Activated naive CD4-positive, alpha-beta T cell treated with Interleukin-2 at 50 U/mL for 16 hours (primary cell): Measurements from ENCODE around the gene UBE2J2.
"Not testable (repeated sequence)": the region's sequence is repeated elsewhere in the genome, so short reads cannot be mapped to it uniquely, and the experiment has no call there.

Experiments used
- DNase-seq: peaks from one replicate; pipeline ENCODE4 v3.0.0-alpha.2; 2020

Gene UBE2J2

DNA sequence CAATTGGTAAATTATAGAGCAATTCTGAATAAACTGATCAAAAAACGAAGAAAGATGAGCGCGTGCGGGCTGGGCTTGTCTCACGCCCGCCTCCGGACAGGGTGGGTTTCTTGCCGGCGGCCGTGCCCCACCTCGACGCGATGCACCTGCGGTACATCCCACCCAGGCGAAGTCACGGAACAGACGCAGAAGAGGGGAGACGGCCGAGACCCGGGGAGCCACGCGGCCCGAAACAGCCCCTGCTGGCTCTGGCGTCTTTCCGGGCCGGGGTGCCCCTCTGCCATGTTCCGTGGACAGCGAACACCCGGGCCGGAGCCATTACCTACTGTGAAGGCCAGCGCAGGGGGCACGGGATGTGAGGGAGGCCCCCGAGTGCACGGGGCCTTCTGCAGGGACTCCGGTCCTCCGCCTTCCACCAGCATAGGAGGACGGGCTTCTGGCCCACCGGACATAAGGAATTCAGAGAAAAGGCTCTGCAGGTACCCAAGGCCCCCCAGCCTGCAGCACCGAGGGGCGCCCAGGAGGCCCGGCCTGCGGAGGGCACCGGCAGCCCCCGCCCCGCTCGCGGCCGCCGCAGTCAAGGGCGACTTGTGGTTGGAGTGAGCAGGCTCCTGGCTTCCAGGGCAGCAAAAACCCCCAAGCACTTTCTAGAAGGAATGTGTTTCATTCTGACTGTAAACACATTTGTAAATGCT lies 19.5 kb downstream of the UBE2J2 start:
- no peak for DNase-seq

DNA sequence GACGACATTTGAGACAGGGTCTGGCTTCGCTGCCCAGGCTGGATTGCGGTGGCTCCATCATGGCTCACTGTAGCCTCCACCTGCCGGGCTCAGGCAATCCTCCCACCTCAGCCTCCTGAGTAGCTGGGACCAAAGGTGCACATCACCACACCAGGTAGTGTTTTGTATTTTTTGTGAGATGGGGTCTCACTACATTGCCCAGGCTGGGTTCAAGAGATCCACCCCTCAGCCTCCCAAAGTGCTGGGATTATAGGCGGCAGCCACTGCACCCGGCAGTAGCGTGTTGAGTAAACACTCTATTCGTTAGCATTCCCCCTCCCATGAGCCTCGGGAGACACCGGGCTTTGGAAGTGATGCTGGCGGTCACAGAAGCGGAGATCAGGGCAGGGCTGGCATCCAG lies 20.3 kb downstream of the UBE2J2 start:
- DNase-seq: no peak

DNA sequence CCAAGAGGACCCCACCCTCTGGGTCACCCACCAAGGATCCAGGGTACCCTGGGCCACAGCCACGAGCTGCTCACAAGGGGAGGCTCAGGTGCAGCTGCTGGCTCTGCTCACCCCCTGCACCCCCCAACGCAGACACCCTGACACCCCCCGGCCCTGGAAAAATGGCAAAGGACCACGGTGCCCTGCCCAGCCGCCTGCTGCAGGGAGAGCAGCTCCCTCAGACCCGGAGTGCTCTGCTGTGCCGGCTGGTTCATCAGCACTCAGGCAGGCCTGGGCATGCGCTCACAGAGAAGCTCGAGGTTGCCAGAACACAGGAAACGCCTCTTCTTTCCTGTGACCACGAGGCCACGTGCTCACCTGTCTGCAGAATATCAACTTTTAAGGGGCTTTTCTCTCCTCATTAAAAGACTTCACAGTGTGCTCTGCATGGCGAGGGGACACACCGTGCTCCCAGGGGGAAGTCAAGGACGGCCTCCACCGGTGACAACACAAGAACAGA lies 22.8 kb downstream of the UBE2J2 start:
- DNase-seq: peak; percentile 69

DNA sequence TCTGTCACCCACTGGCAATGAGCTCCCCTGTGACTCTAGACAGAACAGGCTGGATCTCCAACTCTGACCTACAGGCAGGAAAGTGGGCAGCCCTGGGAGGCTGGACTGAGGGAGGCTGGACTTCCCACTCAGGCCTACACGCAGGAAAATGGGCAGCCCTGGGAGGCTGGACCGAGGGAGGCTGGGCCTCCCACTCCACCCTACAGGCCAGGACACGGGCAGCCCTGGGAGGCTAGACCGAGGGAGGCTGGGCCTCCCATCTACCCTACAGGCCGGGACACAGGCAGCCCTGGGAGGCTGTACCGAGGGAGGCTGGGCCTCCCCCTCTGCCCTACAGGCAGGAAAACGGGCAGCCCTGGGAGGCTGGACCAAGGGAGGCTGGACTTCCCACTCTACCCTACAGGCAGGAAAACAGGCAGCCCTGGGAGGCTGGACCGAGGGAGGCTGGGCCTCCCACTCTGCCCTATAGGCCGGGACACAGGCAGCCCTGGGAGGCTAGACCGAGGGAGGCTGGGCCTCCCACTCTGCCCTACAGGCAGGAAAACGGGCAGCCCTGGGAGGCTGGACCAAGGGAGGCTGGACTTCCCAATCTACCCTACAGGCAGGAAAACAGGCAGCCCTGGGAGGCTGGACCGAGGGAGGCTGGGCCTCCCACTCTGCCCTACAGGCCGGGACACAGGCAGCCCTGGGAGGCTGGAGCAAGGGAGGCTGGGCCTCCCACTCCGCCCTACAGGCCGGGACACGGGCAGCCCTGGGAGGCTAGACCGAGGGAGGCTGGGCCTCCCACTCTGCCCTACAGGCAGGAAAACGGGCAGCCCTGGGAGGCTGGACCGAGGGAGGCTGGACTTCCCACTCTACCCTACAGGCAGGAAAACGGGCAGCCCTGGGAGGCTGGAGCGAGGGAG lies 25.4 kb downstream of the UBE2J2 start:
- DNase-seq: not testable (repeated sequence)

DNA sequence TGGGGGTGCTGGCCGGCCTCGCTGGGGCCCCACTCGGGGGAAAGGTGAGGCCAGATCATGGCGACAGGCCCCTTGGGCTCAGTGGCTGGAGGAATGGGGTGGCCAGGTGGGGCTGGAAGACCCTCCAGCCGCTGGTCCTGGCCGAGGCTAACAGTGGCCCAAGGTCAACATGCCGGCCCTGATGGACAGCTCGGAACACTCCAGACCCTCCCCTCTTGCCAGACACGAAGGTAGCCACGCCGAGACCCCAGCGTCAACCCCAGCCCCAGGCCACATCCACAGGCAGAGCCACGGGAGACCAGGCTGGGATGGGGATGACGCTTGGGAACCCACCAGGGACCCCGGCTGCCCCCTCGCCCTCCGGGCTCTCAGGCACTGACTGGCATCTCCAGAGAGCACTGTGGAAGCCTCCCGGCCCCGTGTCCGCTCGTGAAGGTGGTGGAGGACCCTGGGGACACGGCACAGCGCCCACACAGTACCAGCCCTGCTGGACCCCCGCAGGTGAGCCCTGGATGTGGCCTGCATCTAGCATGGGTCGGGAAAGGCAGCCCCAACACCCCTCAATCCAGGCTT lies 26.2 kb downstream of the UBE2J2 start:
- no peak for DNase-seq

DNA sequence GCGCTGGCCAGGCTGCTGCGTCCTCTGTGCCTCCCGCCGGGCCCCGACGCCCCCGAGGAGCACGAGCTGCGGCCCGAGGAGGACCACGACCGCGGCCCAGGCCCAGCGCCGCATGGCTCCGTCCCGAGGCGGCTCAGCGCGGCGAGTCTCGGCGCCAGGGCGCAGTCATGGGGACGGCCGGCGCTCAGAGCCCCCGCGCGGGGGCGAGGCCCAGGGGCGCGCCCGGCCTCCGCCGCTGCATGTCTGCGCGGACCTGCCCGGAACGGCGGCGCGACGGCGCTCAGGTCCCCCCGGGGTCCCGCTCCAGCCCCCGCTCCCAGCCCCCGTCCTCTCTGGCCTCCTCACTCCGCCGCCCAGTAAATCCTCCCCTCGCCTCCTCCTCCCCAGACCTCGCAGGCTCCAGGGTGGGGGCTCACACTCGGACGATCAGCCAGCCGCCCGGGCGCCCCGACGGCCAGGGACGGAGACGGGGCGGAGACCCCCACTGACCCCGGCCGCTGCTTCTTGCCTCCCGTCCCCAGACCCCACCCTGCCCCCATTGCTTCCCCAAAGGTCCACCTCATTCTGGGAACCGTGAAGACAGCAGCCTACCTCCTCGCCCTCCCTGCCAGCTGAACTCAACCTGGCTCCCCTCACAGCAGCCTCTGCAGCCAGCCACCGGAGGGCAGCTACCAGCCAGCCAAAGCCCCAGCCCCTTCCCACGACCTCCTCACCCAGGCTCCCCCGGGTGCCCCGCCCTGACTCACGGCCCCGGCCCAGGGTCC lies 26.9 kb downstream of the UBE2J2 start, which contains the start of gene C1QTNF12:
C1QTNF12 (minus strand) TSS at position 146 of the 764 bp plus-strand sequence; CDS start at position 114, 32 bp downstream.
- DNase-seq: no peak

DNA sequence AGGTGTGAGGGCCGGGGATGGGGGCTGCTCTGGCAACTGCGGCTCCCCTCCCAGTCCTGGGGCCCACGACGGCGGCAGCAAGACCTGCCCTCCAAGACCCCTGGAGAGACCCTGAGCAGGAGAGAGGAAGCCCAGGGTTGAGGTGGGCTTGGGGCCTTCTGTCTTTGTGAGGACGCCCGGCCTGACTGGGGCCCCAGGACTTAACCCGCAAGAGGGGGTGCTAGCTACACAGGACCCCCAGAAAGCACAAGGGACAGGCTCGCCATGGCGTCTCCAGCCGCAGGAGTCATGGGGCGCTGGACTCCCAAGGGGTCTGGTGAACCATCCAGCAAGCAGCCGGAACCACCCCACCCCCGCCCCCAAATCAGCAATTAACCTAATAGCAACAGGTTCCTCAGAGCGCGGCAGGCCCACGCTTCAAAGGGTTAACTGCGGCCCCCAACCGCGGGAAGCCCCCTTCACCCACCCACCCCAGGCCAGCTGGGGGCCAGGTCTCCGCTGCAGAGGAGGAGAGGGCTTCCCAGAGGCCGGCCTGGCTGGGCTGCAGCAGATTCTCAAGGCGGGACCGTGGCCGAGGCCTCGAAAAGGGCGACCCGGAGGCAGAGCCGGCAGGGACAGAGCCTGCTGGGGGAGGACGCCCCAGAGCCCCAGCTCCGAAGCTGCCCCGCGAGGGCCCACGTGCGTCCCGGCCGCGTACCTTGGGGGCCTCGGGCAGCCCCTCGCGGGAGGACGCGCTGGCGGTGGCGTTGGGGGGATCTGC lies 27.7 kb downstream of the UBE2J2 start:
- DNase-seq: no peak

DNA sequence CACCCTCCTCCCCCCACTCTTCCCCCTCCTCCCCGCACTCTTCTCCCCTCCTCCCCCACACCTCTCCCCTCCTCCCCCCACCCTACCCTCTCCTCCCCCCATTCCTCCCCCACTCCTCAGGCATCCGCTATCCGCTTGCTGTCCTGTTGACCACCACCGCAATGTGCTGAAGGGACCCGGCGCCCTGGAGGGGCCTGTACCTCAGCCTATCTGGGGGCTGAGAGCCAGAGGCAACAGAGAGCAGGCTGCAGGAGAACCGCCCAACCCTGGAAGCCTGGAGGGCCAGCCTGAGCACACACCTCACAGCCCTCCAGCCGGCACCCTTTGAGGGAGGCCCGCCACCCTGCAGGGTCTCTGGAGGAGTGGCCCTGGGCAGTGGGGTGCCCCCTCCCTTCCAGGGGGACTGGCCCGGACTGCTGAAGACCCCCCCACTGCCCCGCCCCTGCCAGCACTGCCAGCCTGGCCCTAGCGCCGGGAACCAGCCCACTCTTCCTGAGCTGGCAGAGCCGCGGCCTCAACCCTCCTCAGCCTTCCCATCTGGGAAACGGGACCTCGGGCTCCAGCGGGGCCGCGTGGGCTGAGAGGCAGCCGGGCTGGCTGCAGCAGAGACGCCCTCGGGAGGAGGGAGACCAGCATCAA lies 28.4 kb downstream of the UBE2J2 start:
- DNase-seq: no peak

DNA sequence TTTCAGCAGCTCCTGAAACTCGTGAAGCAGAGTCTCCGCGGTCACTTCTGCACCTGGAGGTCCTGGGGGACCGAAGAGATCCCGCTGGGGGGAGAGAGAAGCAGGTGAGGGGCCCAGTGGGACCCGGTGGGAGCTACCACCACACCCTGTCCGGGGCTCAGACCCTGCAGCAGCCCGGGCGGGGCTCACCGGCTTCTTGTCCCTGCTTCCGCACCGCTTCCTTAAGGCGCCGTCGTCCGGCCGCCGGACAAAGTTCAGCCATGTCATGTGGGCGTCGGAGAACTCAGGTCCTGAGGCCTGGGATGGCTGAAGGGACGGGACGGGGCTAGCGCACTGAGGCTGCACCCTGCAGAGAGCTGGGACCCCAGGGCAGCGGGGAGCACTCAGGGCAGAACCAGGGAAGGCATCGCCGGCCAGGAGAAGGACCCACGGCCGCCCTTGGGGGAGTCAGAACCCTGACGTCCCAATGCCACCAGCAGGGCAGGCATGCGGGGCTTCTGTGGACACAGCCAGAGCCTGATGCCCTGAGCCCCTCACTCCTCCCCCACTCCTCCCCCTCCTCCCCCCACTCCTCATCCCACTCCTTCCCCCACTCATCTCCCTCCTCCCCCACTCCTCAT lies 29.4 kb downstream of the UBE2J2 start:
- no peak for DNase-seq

DNA sequence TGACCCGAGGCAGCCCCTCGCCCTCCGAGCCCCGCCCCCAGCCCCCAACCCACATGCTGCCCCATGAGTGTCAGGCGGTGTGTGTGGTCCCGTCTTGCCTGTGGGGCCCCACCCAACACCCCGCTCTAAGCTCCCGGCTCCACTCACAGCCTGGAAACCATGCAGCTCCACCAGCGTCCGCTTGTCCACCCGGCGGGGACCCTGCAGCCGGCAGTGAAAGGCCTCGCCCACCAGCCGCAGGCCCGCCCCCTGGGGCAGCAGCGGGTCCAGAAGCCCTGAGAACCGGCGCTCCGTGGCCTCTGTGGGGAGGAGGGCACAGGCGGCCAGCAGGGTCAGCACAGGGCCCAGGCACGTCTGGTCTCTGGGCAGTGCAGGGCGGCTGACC lies 29.9 kb downstream of the UBE2J2 start:
- DNase-seq: no peak

DNA sequence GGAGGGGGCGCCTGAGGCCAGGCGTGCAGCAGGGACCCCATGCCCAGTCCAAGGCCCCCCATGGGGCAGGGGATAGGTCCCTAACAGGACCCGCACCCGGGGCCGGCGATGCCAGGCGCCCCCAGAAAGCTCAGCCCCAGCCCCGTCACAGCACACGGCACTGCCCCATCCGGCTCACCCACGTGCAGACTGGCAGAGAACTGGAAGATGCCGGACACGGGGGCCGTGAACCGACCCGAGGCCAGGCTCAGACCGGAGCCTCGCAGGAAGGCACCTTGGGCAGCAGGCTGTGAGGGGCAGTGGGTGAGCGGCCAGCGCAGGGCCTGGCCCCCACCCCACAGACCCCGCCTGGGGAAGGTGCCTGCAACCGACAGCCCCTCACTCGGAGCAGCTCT lies 30.4 kb downstream of the UBE2J2 start:
- no peak for DNase-seq

DNA sequence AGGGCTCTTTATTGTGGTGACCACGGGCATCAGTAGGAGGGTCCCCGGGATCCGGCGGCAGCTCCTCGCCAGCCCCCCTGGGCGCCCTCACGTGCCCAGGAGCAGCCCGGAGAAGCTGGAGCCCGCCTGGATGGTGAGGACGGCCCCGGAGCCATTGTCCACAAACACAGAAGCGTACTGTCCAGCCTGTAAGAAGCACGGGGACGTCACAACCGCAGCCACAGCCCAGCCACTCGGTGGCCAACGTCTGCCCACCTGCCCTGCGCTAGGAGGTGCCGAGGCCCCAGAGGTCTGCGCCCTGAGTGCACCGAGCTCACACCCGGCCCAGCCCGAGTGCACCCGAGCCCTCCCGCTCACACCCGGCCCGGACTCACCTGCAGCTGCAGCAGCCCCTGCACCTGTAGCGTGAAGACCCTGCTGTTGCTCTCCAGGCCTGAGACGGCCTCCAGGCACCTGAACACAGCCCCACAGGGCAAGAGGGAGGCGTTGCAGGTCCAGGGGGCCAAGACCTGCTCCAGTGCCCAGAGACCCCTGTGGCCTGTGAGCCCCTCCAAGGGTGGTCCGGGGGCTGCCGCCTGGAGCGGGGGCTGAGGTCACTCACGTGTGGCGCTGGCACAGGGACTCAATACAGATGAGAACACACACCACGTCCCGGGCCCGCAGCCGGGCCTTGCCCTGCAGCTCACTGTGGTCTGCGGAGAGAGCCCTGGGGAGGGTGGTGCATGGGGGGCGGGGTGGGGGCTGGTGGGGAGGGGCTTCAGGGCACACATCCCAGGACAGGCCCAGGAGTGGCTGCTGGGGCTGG lies 31.0 kb downstream of the UBE2J2 start:
- no peak for DNase-seq

DNA sequence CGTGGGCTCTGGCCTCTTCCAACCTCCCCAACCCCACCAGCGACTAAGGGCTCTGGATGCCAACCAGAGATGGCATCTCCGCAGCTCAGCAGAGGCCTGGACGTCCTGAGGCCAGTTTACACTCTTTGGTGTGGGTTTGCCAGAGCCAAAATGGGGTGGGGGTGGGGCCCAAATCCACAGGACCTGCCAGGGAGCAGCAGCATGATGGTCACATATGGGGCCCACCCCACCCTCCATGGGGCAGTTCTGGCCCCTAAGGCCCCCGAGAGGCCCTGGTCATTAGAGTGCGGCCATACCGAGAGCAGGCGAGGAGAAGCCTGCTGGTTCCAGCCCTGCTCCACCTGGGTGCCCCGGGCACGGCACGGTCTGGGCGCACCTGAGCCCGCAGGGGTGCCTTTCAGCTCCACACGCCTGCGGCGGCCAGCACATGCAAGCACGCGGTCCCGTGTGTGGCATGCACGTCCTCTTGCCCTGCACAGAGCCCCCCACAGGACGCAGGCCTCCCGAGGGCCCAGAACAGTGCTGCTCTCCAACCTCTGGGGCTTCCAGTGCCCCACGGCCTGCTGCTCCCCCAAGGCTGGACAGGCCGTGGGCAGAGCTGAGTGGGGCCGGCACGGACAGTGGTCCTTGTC lies 31.9 kb downstream of the UBE2J2 start:
- DNase-seq: no peak

DNA sequence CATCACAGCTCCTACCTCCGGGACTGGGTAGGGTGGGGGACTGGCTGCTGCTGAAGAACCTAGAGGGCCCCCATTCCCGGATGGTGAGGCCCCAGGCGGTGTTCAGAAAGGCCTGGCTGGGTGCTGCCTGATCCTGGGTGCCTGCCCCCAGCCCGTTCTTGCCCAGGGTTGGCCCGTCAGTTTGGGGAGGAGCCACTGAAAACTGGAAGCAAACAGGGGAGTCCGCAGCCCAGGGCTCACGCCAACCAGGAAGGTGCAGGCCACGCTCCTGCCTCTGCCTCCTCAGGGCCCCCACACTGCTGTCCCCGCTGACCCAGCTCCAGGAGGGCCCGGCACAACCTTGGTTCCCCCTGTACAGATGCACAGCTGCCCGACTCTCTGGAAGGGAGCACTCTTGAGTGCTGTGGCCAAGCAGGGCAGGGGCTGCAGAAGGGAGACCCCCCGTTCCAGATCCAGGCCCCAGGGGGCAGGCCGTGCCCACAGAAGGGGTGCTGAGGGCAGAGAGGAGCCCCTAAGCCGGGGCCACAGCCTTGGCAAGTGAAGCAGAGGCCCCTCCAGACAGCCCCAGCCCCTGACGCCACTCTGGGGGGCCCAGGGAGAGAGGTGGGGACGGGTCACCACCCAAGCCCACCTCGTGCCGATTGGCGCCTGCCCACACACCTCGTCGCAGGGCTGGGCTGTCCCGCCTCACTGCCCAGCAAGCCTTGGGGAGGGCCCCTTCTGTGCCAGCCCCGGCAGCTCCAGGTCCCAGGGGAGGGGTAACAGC lies 32.6 kb downstream of the UBE2J2 start:
- DNase-seq: no peak

DNA sequence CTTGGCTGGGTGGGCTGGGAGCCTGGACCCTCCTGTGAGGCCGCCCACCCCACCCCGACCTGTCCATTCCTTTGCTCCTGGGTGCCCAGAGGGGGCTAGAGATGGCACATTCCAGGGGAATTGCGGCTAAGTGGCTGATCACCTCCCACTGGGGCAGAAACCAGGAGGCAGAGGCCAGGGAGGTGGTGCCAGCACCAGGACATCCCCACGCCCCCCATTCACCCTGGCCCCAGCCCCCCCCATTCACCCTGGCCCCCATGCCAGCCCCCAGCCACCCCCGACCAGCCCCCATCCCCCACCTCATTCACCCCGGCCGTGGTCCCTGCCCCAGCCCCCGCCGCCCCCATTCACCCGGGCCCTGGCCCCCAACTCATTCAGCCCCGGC lies 33.3 kb downstream of the UBE2J2 start:
- no peak for DNase-seq

DNA sequence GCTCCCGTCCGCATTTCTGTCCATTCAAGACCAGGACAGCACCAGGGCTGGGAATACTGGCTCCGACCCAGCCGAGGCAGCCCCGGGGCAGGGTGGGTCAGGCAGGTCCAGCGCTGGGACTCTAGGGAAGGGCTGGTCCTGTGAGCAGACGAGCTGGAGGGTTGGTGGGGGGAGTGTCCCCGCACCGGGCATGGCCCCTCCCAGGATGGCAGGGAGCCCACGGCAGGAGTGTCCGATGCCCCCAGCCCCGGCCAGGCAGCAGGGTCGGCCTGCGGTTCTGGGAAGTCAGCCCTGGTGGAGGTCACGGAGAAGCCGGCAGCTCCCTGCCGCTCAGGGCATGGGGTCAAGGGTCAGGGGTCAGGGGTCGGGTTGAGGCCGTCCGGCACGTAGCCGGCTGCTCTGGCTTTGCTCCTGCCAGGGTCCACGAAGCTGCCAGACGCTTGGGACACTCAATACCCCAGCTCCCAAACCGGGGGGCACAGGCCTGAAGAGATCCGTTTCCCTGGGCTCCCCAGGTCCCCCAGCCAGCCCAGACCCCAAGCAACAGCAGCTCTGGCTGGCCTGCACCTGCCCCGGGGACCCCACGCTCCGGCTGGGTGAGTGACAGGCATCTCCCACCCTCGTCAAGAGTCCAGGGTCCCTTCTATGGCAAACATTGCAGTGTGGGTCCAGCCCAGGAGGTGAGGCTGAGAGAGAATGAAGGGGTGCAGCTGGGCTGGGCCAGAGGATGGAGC lies 33.9 kb downstream of the UBE2J2 start:
- DNase-seq: no peak

DNA sequence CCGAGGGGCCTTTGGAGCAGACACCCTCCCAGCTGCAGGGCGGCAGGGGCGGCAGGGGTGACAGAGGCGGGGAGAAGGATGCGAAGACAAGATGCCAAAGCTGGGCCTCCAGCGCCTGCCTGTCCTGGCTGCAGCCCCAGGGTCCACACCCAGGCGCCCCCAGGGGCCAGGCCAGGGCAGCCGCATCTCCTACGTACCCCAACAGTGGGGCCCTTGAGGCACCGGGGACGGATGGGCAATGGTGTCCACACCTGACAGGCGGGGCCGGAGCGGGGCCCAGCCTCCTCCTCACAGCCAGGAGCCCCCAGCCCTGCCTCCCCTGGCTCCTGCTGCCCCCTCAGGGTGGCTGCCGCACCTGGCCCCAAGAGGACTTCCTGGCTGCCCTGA lies 34.4 kb downstream of the UBE2J2 start:
- DNase-seq: no peak

DNA sequence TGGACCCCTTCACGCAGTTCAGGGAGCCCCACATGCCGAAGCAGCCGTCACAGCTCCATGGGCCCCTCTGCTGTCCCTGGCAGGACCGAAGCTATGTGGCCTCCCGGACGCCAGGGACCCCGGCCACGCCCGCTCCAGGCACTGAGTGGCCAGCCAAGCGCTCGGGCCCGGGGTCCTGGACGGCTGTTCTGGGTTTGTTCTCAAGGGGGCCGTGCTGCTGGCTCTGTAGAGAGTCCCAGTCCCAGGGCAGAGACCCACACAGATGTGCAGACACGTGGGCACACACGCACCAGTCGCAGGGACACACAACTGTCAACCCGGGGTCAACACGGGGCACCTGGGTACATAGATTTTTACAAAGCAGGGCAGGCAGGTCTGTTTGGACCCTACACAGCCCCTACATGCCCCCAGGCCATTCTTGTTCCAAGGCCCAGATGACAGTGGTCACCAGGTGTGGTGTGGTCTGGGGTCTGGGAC lies 34.9 kb downstream of the UBE2J2 start:
- DNase-seq: no peak
